Nephron progenitor cell (in vitro differentiated cells): ENCODE measurements around the gene RAPGEF2.
"Not testable (repeated sequence)": the region's sequence is repeated elsewhere in the genome, so short reads cannot be mapped to it uniquely, and the experiment has no call there.

ENCODE experiments used
- DNase-seq: peaks from one replicate; pipeline ENCODE4 v3.0.0; 2021
- H3K27ac Mint-ChIP-seq: 2 replicates; pipeline ENCODE4 v1.8.0; 2021; ENCODE audit warnings: mild to moderate bottlenecking, moderate library complexity, mixed read lengths
- H3K27me3 Mint-ChIP-seq: 2 replicates; pipeline ENCODE4 v1.8.0; 2021; ENCODE audit warnings: mild to moderate bottlenecking, low read depth, mixed read lengths; ENCODE audit not compliant: poor library complexity
- H3K36me3 Mint-ChIP-seq: 2 replicates; pipeline ENCODE4 v1.8.0; 2021; ENCODE audit warnings: low read depth, mixed read lengths
- H3K4me1 Mint-ChIP-seq: 2 replicates; pipeline ENCODE4 v1.8.0; 2021; ENCODE audit warnings: mixed read lengths
- H3K4me3 Mint-ChIP-seq: 2 replicates; pipeline ENCODE4 v1.8.0; 2021; ENCODE audit warnings: mild to moderate bottlenecking, moderate library complexity, mixed read lengths
- H3K9me3 Mint-ChIP-seq: 2 replicates; pipeline ENCODE4 v1.8.0; 2021; ENCODE audit warnings: mild to moderate bottlenecking, moderate library complexity, mixed read lengths
- TF ChIP-seq, protein P1 (sequence below): fragments of 200-600 bp; sonication (generic); IDR thresholded peaks from 2 replicates; pipeline ENCODE4 v1.5.0; 2021; ENCODE audit warnings: antibody characterized with exemption

The RAPGEF2 gene

DNA sequence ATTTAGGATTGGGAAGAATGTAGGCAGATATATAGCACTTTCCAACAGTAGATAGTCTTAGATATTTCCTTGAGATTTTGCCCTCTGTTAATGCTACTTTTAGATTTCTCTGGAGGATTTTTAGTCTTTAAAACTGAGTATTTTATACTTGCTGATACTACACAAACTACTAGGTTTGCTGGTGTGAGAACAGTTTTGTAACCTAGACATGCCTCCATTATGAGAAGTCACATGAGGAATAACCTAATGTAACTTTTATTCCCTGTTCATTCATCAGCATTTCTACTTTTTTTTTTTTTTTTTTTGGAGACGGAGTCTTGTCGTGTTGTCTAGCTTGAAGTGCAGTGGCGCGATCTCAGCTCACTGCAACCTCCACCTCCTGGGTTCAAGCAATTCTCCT is 137.2 kb downstream of the RAPGEF2 start:
- DNase-seq, result no peak
- TF ChIP-seq, protein P1, sequence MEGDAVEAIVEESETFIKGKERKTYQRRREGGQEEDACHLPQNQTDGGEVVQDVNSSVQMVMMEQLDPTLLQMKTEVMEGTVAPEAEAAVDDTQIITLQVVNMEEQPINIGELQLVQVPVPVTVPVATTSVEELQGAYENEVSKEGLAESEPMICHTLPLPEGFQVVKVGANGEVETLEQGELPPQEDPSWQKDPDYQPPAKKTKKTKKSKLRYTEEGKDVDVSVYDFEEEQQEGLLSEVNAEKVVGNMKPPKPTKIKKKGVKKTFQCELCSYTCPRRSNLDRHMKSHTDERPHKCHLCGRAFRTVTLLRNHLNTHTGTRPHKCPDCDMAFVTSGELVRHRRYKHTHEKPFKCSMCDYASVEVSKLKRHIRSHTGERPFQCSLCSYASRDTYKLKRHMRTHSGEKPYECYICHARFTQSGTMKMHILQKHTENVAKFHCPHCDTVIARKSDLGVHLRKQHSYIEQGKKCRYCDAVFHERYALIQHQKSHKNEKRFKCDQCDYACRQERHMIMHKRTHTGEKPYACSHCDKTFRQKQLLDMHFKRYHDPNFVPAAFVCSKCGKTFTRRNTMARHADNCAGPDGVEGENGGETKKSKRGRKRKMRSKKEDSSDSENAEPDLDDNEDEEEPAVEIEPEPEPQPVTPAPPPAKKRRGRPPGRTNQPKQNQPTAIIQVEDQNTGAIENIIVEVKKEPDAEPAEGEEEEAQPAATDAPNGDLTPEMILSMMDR, result no peak
- H3K4me1 Mint-ChIP-seq, result no peaks in the 10 kb centered on the region
- H3K36me3 Mint-ChIP-seq, result peaks cover 16% of the 10 kb centered on the region
- no peak overlapping the region for H3K27ac Mint-ChIP-seq
- H3K4me3 Mint-ChIP-seq, result no peak overlapping the region
- no peaks in the 10 kb centered on the region for H3K27me3 Mint-ChIP-seq
- peaks cover 5% of the 10 kb centered on the region for H3K9me3 Mint-ChIP-seq

DNA sequence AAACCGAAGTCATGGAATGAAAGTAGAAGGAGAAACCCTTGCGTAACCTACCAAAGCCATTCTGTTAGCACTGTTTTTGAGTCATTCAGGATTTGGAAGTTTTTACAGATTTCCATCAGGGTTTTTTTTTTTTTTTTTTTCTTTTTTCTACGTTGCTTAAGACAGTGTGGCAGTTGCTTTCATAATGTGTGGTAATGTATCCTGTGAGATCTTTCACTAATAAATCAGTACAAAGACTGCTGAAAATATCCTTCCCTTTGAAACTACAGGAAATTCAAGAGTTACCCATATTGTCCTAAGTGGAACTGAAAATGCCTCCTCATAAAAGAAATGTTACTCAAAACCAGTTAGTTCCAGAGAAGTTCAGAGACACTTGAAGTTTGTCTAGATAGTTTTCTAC is 137.8 kb downstream of the RAPGEF2 start:
- Mint-ChIP-seq H3K27me3 (no peaks in the 10 kb centered on the region), H3K4me1 (no peaks in the 10 kb centered on the region), H3K36me3 (peaks cover 10% of the 10 kb centered on the region), H3K27ac (no peak overlapping the region), H3K4me3 (no peak overlapping the region), H3K9me3 (no peaks in the 10 kb centered on the region)
- TF ChIP-seq, protein P1, result no peak
- no peak for DNase-seq

DNA sequence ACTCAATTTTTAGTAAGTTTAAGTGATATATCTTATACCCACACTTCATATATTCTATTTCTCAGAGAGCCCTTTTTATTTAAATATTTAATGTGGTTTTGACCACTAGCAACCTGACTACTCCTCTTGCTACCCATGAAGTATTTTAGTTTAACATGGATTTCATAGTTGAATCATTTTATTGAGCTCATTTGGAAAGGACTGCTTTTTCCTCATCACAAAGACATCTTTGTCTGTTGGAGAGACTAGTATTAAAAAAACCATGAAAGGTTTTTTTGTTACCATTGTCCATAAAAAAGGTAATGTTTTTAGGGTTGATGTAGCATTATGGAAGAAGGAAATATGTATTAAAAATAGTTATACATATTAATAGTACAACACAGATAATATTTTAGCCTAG is 139.5 kb downstream of the RAPGEF2 start:
- peak overlapping the region; percentile 29 for H3K27ac Mint-ChIP-seq
- no peaks in the 10 kb centered on the region for H3K9me3 Mint-ChIP-seq
- H3K27me3 Mint-ChIP-seq, result no peaks in the 10 kb centered on the region
- H3K36me3 Mint-ChIP-seq, result peaks cover 8% of the 10 kb centered on the region
- no peak overlapping the region for H3K4me3 Mint-ChIP-seq
- TF ChIP-seq, protein P1, result no peak
- no peaks in the 10 kb centered on the region for H3K4me1 Mint-ChIP-seq
- DNase-seq, result no peak

DNA sequence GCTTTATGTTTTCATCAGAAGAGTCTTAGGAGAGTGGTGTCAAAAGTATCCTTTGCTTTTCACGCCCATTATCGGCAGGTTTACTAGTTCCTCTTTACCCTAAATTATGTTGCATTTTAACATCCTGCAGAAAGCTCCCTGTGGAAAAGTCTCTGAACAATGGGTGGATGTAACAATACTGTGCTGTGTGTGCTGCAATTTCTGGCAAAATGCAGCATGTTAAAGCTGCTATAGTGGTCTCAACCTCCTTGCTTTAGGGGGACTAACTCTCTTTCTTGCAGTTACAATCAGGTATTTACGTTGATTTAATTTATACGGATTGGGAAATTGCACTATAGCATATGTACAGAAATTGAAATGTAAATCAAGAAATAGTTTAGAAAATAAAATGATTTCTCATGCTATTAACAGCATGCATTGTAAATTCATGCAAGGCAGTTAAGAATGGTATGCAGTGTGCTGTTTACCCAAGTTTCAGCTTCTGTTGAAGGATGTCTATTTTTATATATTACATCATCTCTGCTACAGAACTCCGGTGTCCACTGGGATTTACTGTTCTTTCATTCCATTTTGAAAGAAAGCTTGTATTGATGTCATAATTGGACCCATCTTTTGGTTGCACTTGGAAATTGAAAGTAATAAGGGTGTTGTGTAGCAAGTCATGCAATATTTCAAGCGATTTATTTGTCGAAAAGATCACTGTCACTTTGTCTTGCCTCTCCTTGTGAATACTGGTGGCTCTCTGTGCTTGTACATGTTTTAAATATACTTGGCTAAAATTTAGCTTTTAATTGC is 145.7 kb downstream of the RAPGEF2 start:
- Mint-ChIP-seq H3K27ac (no peak overlapping the region), H3K36me3 (peaks cover 35% of the 10 kb centered on the region), H3K4me3 (no peak overlapping the region), H3K4me1 (no peaks in the 10 kb centered on the region), H3K27me3 (no peaks in the 10 kb centered on the region), H3K9me3 (peaks cover 13% of the 10 kb centered on the region)
- TF ChIP-seq, protein P1, result no peak
- no peak for DNase-seq

DNA sequence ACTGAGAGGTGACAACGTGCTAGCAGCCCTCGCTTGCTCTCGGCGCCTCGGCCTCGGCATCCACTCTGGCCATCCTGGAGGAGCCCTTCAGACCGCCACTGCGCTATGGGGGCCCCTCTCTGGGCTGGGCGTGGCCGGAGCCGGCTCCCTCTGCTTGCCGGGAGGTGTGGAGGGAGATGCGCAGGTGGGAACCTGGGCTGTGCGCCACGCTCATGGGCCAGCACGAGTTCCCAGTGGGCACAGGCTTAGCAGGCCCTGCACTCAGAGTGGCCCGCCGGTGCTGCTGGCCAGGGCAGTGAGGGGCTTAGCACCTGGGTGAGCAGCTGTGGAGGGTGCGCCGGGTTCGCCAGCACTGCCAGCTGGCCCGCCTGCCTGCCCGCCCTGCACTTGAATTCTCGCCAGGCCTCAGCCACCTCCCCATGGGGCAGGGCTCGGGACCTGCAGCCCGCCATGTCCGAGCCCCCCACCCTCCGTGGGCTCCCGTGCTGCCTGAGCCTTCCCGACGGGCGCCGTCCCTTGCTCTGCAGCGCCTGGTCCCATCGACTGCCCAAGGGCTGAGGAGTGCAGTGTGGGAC is 148.0 kb downstream of the RAPGEF2 start:
- no peaks in the 10 kb centered on the region for H3K27me3 Mint-ChIP-seq
- H3K4me3 Mint-ChIP-seq, result no peak overlapping the region
- TF ChIP-seq, protein P1, result no peak
- H3K4me1 Mint-ChIP-seq, result no peaks in the 10 kb centered on the region
- H3K27ac Mint-ChIP-seq, result no peak overlapping the region
- DNase-seq, result no peak
- H3K36me3 Mint-ChIP-seq, result peaks cover 51% of the 10 kb centered on the region
- H3K9me3 Mint-ChIP-seq, result peaks cover 13% of the 10 kb centered on the region

DNA sequence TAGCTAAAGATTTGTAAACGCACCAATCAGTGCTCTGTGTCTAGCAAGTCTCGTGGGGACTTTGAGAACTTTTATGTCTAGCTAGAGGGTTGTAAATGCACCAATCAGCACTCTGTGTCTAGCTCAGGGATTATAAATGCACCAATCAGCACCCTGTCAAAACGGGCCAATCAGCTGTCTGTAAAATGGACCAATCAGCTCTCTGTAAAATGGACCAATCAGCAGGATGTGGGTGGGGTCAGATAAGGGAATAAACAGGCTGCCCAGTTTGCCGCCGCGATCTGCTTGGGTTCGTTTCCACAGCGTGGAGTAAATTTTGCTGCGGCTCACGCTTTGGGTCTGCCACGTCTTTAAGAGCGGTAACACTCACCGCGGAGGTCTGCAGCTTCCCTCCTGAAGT is 148.7 kb downstream of the RAPGEF2 start:
- Mint-ChIP-seq H3K9me3 (peaks cover 19% of the 10 kb centered on the region), H3K36me3 (peaks cover 58% of the 10 kb centered on the region)
- not testable (repeated sequence) for H3K4me3 Mint-ChIP-seq, DNase-seq, H3K27ac Mint-ChIP-seq, H3K27me3 Mint-ChIP-seq, H3K4me1 Mint-ChIP-seq
